CD14-positive monocyte (primary cell): ENCODE results near the gene TENT4B. TPM values are rescaled to one million over a fixed set of nuclear protein-coding genes. Genes with fewer than 3 reads are reported as not detected.

Experiments used
- DNase-seq, 3 donors: peaks; one replicate each; pipeline ENCODE4 v3.0.0-alpha.2; 2011 to 2022
- H2AFZ ChIP-seq: 2 replicates; pipeline ENCODE4 v1.6.0; 2012; ENCODE audit warnings: mild to moderate bottlenecking, low read depth, low read length, inconsistent platforms; ENCODE audit not compliant: insufficient read depth, poor library complexity, severe bottlenecking
- H3K27ac ChIP-seq, 2 donors: 1 replicate in 1 of 2; 2 replicates in 1 of 2; pipeline ENCODE4 v1.5.1; 2012 to 2013; ENCODE audit warnings: low read length in 2 of 2, control low read depth in 1 of 2, inconsistent platforms in 1 of 2, low read depth in 1 of 2, mild to moderate bottlenecking in 1 of 2
- H3K27me3 ChIP-seq, 2 donors: one replicate each; pipeline versions ENCODE4 v1.6.0 to v1.6.1; 2011 to 2013; ENCODE audit warnings: low read length in 2 of 2; ENCODE audit not compliant: control insufficient read depth in 2 of 2, insufficient read depth in 2 of 2
- H3K36me3 ChIP-seq, 2 donors: replicated peaks in 1 of 2; 1 replicate in 1 of 2; 2 replicates in 1 of 2; pipeline versions ENCODE4 v1.5.1 to v1.6.1; 2012 to 2013; ENCODE audit warnings: low read length in 2 of 2, control low read depth in 1 of 2, inconsistent platforms in 1 of 2, mild to moderate bottlenecking in 1 of 2; ENCODE audit not compliant: insufficient read depth in 2 of 2, control insufficient read depth in 1 of 2
- H3K4me1 ChIP-seq, 2 donors: 1 replicate in 1 of 2; 2 replicates in 1 of 2; pipeline versions ENCODE4 v1.5.1 to v1.6.1; 2012 to 2013; ENCODE audit warnings: low read length in 2 of 2, control low read depth in 1 of 2, inconsistent platforms in 1 of 2, mild to moderate bottlenecking in 1 of 2, moderate library complexity in 1 of 2; ENCODE audit not compliant: insufficient read depth in 2 of 2, control insufficient read depth in 1 of 2
- H3K4me2 ChIP-seq: replicated peaks from 2 replicates; pipeline ENCODE3; 2012; ENCODE audit warnings: low read length, moderate library complexity, mild to moderate bottlenecking; ENCODE audit not compliant: poor library complexity, severe bottlenecking; ENCODE audit errors: extremely low read depth
- H3K4me3 ChIP-seq, 3 experiments: fragments of 200-600 bp in 1 of 3; sonication (generic) in 1 of 3; replicated peaks in 1 of 3; 1 replicate in 2 of 3; 2 replicates in 1 of 3; pipeline ENCODE4 v1.5.1; 2011 to 2013; ENCODE audit warnings: low read length in 3 of 3, mild to moderate bottlenecking in 3 of 3, control low read depth in 2 of 3, low read depth in 2 of 3, inconsistent platforms in 1 of 3, moderate library complexity in 1 of 3
- H3K79me2 ChIP-seq: 2 replicates; pipeline ENCODE4 v1.6.0; 2012; ENCODE audit warnings: mild to moderate bottlenecking, control low read depth, inconsistent platforms, low read length, moderate library complexity; ENCODE audit not compliant: insufficient read depth
- H3K9ac ChIP-seq: 2 replicates; pipeline ENCODE4 v1.6.0; 2017; ENCODE audit warnings: low read length, mild to moderate bottlenecking; ENCODE audit not compliant: insufficient read depth, poor library complexity, severe bottlenecking
- H3K9me3 ChIP-seq, 2 donors: replicated peaks in 1 of 2; 1 replicate in 1 of 2; 2 replicates in 1 of 2; pipeline versions ENCODE4 v1.5.1 to v1.6.1; 2012 to 2013; ENCODE audit warnings: low read length in 2 of 2, control low read depth in 1 of 2; ENCODE audit not compliant: control insufficient read depth in 1 of 2, insufficient read depth in 1 of 2
- H4K20me1 ChIP-seq: 2 replicates; pipeline ENCODE4 v1.6.0; 2012; ENCODE audit warnings: mild to moderate bottlenecking, low read length, control low read depth, moderate library complexity; ENCODE audit not compliant: insufficient read depth
- H3K27ac Mint-ChIP-seq, 7 donors: one replicate each; pipeline ENCODE4 v1.8.0; 2020; ENCODE audit warnings: mild to moderate bottlenecking in 7 of 7, mixed read lengths in 7 of 7, moderate library complexity in 6 of 7, inconsistent platforms in 2 of 7
- H3K27me3 Mint-ChIP-seq, 3 donors: one replicate each; pipeline ENCODE4 v1.8.0; 2021 to 2022; ENCODE audit warnings: low read depth in 3 of 3, mild to moderate bottlenecking in 3 of 3, mixed read lengths in 3 of 3, moderate library complexity in 3 of 3, inconsistent platforms in 1 of 3
- H3K36me3 Mint-ChIP-seq, 2 donors: one replicate each; pipeline ENCODE4 v1.8.0; 2020; ENCODE audit warnings: mixed read lengths in 2 of 2, inconsistent platforms in 1 of 2, mild to moderate bottlenecking in 1 of 2
- H3K4me1 Mint-ChIP-seq: one replicate; pipeline ENCODE4 v1.8.0; 2020; ENCODE audit warnings: mild to moderate bottlenecking, mixed read lengths
- H3K4me3 Mint-ChIP-seq, 2 donors: one replicate each; pipeline ENCODE4 v1.8.0; 2020; ENCODE audit warnings: mild to moderate bottlenecking in 2 of 2, mixed read lengths in 2 of 2, moderate library complexity in 1 of 2
- H3K9me3 Mint-ChIP-seq, 7 donors: one replicate each; pipeline ENCODE4 v1.8.0; 2020 to 2022; ENCODE audit warnings: mixed read lengths in 7 of 7, mild to moderate bottlenecking in 6 of 7, moderate library complexity in 6 of 7, inconsistent platforms in 2 of 7
- WGBS: methylation state at CpG from one replicate; pipeline ENCODE4 v1.1.5; 2013; ENCODE audit warnings: missing lambda C conversion rate; ENCODE audit not compliant: insufficient coverage; 5-methylcytosine and 5-hydroxymethylcytosine counted together
- intact Hi-C, 2 donors: fragments of 100-400 bp; cut with micrococcal nuclease; formaldehyde crosslinking; loops; one replicate each; pipeline versions ENCODE4 v1.15.0 to v1.15.1; 2023
- polyA plus RNA-seq, 3 donors: library from polyadenylated mRNA; depleted of rRNA in 1 of 3; unstranded in 2 of 3; stranded (reverse) in 1 of 3; fragments of 300-500 nt in 2 of 3; fragments of >200 nt in 1 of 3; fragmentation: Illumina TruSeq in 2 of 3; gene quantifications; 1 replicate in 2 of 3; 2 replicates in 1 of 3; pipeline ENCODE4 v1.2.3, GENCODE V29; 2012 to 2021
- TF ChIP-seq, protein P1 (sequence below): fragments of 200-600 bp; IDR thresholded peaks from one replicate; pipeline ENCODE4 v1.8.0; 2022; ENCODE audit warnings: antibody characterized with exemption, mild to moderate bottlenecking

TENT4B gene
- polyA plus RNA-seq, 3 donors, result 1.4 to 9.0 (median 1.7) TPM

DNA sequence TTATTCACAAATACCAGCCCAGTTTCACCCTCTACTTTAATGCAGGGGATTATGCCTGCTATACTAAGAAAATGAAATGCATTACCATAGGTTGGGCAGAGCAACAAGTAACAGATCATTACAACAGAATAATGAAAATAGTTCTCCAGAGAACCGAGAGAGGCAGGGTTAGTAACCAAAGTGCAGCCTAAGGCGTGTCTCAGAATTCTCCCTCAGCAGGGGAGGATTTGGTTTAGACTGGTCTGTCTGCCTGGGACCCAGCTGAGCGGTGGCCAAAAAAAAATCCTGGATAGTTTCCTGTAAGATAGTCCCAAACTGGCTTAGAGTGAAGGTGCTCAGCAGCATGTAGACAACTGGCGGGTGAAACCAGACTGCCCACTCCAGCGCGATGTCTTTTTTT lies 82.5 kb downstream of the TENT4B start:
- Histone ChIP-seq H3K9ac (no peak overlapping the region), H3K4me1 (no peaks in the 10 kb centered on the region), H3K4me3 (no peak overlapping the region), H4K20me1 (no peaks in the 10 kb centered on the region), H3K27me3 (no peaks in the 10 kb centered on the region), H3K9me3 (no peaks in the 10 kb centered on the region), H3K4me2 (no peak overlapping the region), H3K27ac (no peak overlapping the region), H3K79me2 (no peaks in the 10 kb centered on the region), H3K36me3 (peaks cover 4 to 16% of the 10 kb centered on the region in 2 donors), H2AFZ (no peak overlapping the region)
- no peak for DNase-seq
- WGBS, result 100% methylated on average over 4 of the region's 6 CpGs
- H3K36me3 Mint-ChIP-seq, result peaks cover 8 to 12% of the 10 kb centered on the region in 2 donors
- H3K27me3 Mint-ChIP-seq, result peaks cover 0 to 4% (median 0%) of the 10 kb centered on the region in 3 donors
- H3K4me3 Mint-ChIP-seq, result no peak overlapping the region
- TF ChIP-seq, protein P1, sequence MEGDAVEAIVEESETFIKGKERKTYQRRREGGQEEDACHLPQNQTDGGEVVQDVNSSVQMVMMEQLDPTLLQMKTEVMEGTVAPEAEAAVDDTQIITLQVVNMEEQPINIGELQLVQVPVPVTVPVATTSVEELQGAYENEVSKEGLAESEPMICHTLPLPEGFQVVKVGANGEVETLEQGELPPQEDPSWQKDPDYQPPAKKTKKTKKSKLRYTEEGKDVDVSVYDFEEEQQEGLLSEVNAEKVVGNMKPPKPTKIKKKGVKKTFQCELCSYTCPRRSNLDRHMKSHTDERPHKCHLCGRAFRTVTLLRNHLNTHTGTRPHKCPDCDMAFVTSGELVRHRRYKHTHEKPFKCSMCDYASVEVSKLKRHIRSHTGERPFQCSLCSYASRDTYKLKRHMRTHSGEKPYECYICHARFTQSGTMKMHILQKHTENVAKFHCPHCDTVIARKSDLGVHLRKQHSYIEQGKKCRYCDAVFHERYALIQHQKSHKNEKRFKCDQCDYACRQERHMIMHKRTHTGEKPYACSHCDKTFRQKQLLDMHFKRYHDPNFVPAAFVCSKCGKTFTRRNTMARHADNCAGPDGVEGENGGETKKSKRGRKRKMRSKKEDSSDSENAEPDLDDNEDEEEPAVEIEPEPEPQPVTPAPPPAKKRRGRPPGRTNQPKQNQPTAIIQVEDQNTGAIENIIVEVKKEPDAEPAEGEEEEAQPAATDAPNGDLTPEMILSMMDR, result no peak
- no peaks in the 10 kb centered on the region for H3K4me1 Mint-ChIP-seq
- intact Hi-C loops, result no loop called here
- no peak overlapping the region for H3K27ac Mint-ChIP-seq
- H3K9me3 Mint-ChIP-seq, result peaks cover 0 to 1% (median 0%) of the 10 kb centered on the region in 7 donors

DNA sequence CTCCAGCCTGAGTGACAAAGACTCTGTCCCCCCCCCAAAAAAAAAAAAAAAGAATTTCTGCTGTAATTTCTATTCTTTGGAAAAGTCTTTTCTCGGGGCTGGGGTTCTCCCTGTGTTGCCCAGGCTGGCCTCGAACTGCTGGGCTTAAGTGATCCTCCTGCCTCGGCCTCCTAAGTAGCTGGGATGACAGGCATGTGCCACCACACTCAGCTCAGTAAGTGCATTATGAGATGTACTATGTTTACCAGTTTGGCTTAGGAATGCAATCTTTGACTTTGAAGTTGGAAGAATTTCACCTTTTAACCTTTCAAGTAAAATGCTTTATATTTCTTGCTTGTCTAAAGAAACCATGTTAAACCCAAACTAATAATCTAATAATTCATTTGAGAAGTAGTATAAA lies 85.2 kb downstream of the TENT4B start:
- H3K27me3 ChIP-seq, result no peaks in the 10 kb centered on the region
- no peak overlapping the region for H2AFZ ChIP-seq
- TF ChIP-seq, protein P1, result no peak
- no peaks in the 10 kb centered on the region for H3K9me3 ChIP-seq
- Mint-ChIP-seq H3K27ac (no peak overlapping the region), H3K4me1 (peaks cover 12% of the 10 kb centered on the region), H3K27me3 (peaks cover 0 to 4% (median 1%) of the 10 kb centered on the region in 3 donors), H3K4me3 (no peak overlapping the region), H3K36me3 (no peaks in the 10 kb centered on the region), H3K9me3 (peaks cover 0 to 1% (median 0%) of the 10 kb centered on the region in 7 donors)
- H3K27ac ChIP-seq, result no peak overlapping the region
- intact Hi-C loops, result no loop called here
- no peak overlapping the region for H3K4me2 ChIP-seq
- no peak overlapping the region for H3K9ac ChIP-seq
- no peak overlapping the region for H3K4me3 ChIP-seq
- H4K20me1 ChIP-seq, result no peaks in the 10 kb centered on the region
- WGBS, result no CpG with 5 or more reads among the region's 3 CpGs
- H3K4me1 ChIP-seq, result peaks cover 11 to 12% of the 10 kb centered on the region in 2 donors
- no peaks in the 10 kb centered on the region for H3K79me2 ChIP-seq
- no peaks in the 10 kb centered on the region for H3K36me3 ChIP-seq
- DNase-seq, result no peak
